ENCODE data around the gene GPR132. TPM values are rescaled to one million over a fixed set of nuclear protein-coding genes. Genes with fewer than 3 reads are reported as not detected.
"Not testable (repeated sequence)": the region's sequence is repeated elsewhere in the genome, so short reads cannot be mapped to it uniquely, and the experiment has no call there.

GPR132 gene
- total RNA-seq, 1 donor from 2014 or later: 24.6 TPM

DNA sequence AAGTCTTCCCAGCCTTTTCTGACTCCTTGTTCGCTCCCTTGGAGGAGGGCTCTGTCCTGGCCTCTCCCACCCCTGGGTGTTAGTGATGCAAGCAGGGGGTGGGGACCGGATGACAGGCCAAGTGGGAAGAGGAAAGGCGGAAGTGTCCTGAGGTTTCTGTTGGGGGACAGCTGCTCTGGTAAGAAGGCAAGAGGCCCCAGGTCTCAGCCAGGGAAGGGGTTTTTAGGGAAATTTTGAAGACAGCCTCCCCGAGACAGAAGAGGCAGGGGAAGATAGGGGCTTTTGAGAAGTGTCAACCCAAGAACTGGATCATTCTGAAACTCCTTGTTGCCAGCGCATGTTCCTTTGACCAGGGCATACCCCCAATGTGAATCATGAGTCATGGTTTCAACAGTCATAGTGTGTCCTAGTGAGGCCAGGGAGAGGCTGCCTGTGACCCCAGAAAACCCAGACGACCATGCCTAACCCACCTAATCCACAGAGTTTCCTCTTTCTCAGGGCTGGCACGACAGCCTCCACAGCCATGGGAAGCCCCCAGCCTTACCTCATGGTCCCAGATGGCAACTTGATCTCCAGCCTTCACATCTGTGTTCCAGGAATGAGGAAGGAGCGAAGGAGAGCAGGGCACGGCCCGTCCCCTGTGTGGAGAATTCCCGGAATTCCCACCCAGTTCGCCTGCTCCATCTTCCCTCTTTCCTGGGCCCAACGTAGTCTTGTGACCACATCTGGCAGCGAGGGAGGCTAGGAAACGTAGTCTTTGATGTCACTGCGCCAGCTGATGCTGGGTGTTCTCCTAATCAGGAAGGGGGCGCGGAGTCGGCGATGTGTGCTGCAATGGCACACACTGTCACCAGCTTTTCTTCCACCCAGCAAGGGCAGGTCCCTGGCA, 4.9 kb upstream of the GPR132 start:
- Mint-ChIP-seq H3K4me1 (ENCODE audit: low read depth) (peaks cover 30% of the 10 kb centered on the region), H3K27ac (peak overlapping the region; percentile 80), H3K27me3 (ENCODE audit: insufficient read depth) (peaks cover 6% of the 10 kb centered on the region), H3K36me3 (ENCODE audit: low read depth) (no peaks in the 10 kb centered on the region), H3K4me3 (peak overlapping the region; percentile 15), H3K9me3 (no peaks in the 10 kb centered on the region)
- no peak for DNase-seq (ENCODE audit: low spot score)
- intact Hi-C loops (cut with micrococcal nuclease): loop anchor here (1.0 kb wide), 2 partner anchors 11 to 231 kb away; partner anchors contain the start of gene BRF1

DNA sequence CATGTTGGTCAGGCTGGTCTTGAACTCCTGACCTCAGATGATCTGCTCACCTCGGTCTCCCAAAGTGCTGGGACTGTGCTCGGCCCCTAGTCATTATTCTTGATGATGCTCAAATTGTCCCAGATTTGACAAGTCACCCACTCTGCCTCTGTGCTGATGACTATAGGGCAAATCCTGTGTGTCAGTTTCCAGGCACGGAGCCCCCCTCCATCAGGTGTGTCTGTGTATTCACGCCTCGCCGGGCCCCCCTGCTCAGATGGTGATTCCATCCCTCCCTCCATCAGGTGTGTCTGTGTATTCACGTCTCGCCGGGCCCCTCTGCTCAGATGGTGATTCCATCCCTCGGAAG, 4.3 kb upstream of the GPR132 start:
- H3K9me3 Mint-ChIP-seq: no peaks in the 10 kb centered on the region
- no peak for DNase-seq (ENCODE audit: low spot score)
- no peaks in the 10 kb centered on the region for H3K36me3 Mint-ChIP-seq (ENCODE audit: low read depth)
- peaks cover 35% of the 10 kb centered on the region for H3K4me1 Mint-ChIP-seq (ENCODE audit: low read depth)
- peak overlapping the region; percentile 15 for H3K4me3 Mint-ChIP-seq
- H3K27me3 Mint-ChIP-seq (ENCODE audit: insufficient read depth): peaks cover 6% of the 10 kb centered on the region
- peak overlapping the region; percentile 80 for H3K27ac Mint-ChIP-seq
- intact Hi-C loops (cut with micrococcal nuclease): no loop called here

DNA sequence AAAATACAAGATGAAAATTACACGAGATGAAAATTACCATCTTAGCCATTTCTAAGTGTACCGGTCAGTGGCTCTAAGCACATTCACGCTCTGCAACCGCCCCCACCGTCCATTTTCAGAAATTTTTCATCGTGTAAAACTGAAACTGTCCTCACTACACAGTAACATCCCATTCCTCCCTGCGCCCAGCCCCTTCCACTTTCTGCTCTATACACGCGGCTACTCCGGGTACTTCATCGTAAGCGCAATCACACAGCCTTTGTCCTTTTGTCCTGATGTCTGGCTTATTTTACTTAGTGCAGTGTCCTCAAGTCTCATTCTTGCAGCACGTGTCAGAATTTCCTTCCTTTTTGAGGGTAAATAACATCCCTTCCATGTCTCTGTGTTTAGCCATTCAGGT, 3.6 kb upstream of the GPR132 start:
- Mint-ChIP-seq H3K27ac (no peak overlapping the region), H3K27me3 (ENCODE audit: insufficient read depth) (peaks cover 5% of the 10 kb centered on the region), H3K9me3 (no peaks in the 10 kb centered on the region), H3K4me1 (ENCODE audit: low read depth) (peaks cover 42% of the 10 kb centered on the region), H3K4me3 (no peak overlapping the region), H3K36me3 (ENCODE audit: low read depth) (no peaks in the 10 kb centered on the region)
- intact Hi-C loops (cut with micrococcal nuclease): no loop called here
- DNase-seq (ENCODE audit: low spot score): no peak

GRCh38 chr14:105067969-105068301, 2.7 kb upstream of the GPR132 start:
- Mint-ChIP-seq H3K4me1 (ENCODE audit: low read depth) (peaks cover 50% of the 10 kb centered on the region), H3K4me3 (no peak overlapping the region), H3K27me3 (ENCODE audit: insufficient read depth) (peaks cover 2% of the 10 kb centered on the region), H3K36me3 (ENCODE audit: low read depth) (no peaks in the 10 kb centered on the region), H3K9me3 (no peaks in the 10 kb centered on the region), H3K27ac (no peak overlapping the region)
- intact Hi-C loops (cut with micrococcal nuclease): no loop called here
- DNase-seq (ENCODE audit: low spot score): no peak

DNA sequence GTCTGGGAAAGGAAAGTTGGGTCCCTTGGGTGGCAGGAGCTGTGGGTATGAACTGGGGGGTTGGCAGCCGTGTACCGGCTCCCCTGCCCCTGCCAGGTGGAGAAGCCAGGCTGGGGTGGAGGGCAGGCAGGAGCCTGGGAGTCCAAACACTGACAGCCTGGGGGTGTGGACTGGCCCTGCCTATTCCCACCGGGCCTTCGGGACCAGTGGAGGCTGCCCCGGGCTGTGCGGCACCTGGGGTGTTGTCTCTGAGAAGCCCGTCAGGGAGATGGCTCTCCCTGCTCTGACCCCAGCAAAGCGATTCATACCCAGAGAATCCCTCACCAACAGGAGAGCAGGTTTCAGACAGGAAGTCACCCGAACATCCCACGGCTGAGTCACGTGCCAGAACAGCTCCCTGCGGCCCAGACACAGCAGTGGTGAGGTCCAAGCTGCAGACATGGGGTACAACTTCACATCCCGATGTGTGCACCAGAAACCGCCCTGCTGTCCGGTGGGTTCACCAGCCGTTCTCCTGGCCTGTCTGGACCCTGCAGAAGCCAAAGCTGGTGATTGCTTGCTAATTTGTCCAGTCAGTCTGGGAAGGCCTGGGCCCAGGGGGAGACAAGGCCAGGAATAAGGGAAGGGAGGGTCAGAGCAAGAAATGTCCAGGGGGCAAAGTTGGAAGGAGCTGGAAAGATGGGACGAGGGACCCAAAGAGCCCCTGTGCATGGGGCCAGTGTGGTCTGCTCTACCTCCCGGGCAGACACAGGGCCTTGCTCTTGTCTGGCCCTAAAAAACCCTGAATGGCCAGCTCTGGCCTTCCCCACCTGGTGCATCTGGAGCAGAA, 2.1 kb upstream of the GPR132 start:
- H3K36me3 Mint-ChIP-seq (ENCODE audit: low read depth): peaks cover 2% of the 10 kb centered on the region
- peak overlapping the region; percentile 72 for H3K27ac Mint-ChIP-seq
- no peaks in the 10 kb centered on the region for H3K27me3 Mint-ChIP-seq (ENCODE audit: insufficient read depth)
- H3K4me1 Mint-ChIP-seq (ENCODE audit: low read depth): peaks cover 56% of the 10 kb centered on the region
- DNase-seq (ENCODE audit: low spot score): peak; percentile 55
- H3K9me3 Mint-ChIP-seq: no peaks in the 10 kb centered on the region
- intact Hi-C loops (cut with micrococcal nuclease): no loop called here
- H3K4me3 Mint-ChIP-seq: peak overlapping the region; percentile 61

GRCh38 chr14:105066240-105067071, 1.2 kb upstream of the GPR132 start:
- H3K36me3 Mint-ChIP-seq (ENCODE audit: low read depth): peaks cover 2% of the 10 kb centered on the region
- H3K27ac Mint-ChIP-seq: peak overlapping the region; percentile 90
- H3K4me1 Mint-ChIP-seq (ENCODE audit: low read depth): peaks cover 63% of the 10 kb centered on the region
- H3K4me3 Mint-ChIP-seq: peak overlapping the region; percentile 89
- H3K27me3 Mint-ChIP-seq (ENCODE audit: insufficient read depth): no peaks in the 10 kb centered on the region
- no peaks in the 10 kb centered on the region for H3K9me3 Mint-ChIP-seq
- intact Hi-C loops (cut with micrococcal nuclease): no loop called here
- no peak for DNase-seq (ENCODE audit: low spot score)

- Mint-ChIP-seq H3K27ac (peak overlapping the region; percentile 90), H3K4me1 (ENCODE audit: low read depth) (peaks cover 62% of the 10 kb centered on the region), H3K36me3 (ENCODE audit: low read depth) (peaks cover 2% of the 10 kb centered on the region), H3K27me3 (ENCODE audit: insufficient read depth) (no peaks in the 10 kb centered on the region), H3K9me3 (no peaks in the 10 kb centered on the region), H3K4me3 (peak overlapping the region; percentile 89)
- intact Hi-C loops (cut with micrococcal nuclease): loop anchor here (1.0 to 2.0 kb wide), 5 partner anchors 19 to 427 kb away; partner anchors contain the start of genes CDCA4 and TEDC1
- DNase-seq (ENCODE audit: low spot score): no peak
These were observed 498 bp downstream of the GPR132 start for GRCh38 chr14:105064721-105065143.

GRCh38 chr14:105064001-105064400, 1.2 kb downstream of the GPR132 start:
- H3K27ac Mint-ChIP-seq: peak overlapping the region; percentile 90
- intact Hi-C loops (cut with micrococcal nuclease): loop anchor here (2.0 kb wide), 1 partner anchor 23 kb away; no protein-coding TSS in a partner anchor
- peaks cover 8% of the 10 kb centered on the region for H3K36me3 Mint-ChIP-seq (ENCODE audit: low read depth)
- H3K9me3 Mint-ChIP-seq: no peaks in the 10 kb centered on the region
- DNase-seq (ENCODE audit: low spot score): no peak
- no peaks in the 10 kb centered on the region for H3K27me3 Mint-ChIP-seq (ENCODE audit: insufficient read depth)
- peaks cover 65% of the 10 kb centered on the region for H3K4me1 Mint-ChIP-seq (ENCODE audit: low read depth)
- peak overlapping the region; percentile 89 for H3K4me3 Mint-ChIP-seq

- DNase-seq (ENCODE audit: low spot score); H3K36me3 Mint-ChIP-seq (ENCODE audit: low read depth); H3K27me3 Mint-ChIP-seq (ENCODE audit: insufficient read depth); intact Hi-C loops (cut with micrococcal nuclease); H3K9me3 Mint-ChIP-seq: not testable (repeated sequence)
- H3K27ac Mint-ChIP-seq: peak overlapping the region; percentile 40
- H3K4me3 Mint-ChIP-seq: peak overlapping the region; percentile 89
- peaks cover 62% of the 10 kb centered on the region for H3K4me1 Mint-ChIP-seq (ENCODE audit: low read depth)
These were observed 1.7 kb downstream of the GPR132 start for GRCh38 chr14:105063506-105063905.

GRCh38 chr14:105063056-105063455, 2.2 kb downstream of the GPR132 start:
- intact Hi-C loops (cut with micrococcal nuclease): no loop called here
- no peaks in the 10 kb centered on the region for H3K9me3 Mint-ChIP-seq
- H3K4me1 Mint-ChIP-seq (ENCODE audit: low read depth): peaks cover 62% of the 10 kb centered on the region
- peak overlapping the region; percentile 89 for H3K4me3 Mint-ChIP-seq
- H3K27me3 Mint-ChIP-seq (ENCODE audit: insufficient read depth): no peaks in the 10 kb centered on the region
- DNase-seq (ENCODE audit: low spot score): no peak
- H3K27ac Mint-ChIP-seq: peak overlapping the region; percentile 96
- H3K36me3 Mint-ChIP-seq (ENCODE audit: low read depth): peaks cover 8% of the 10 kb centered on the region

GRCh38 chr14:105062048-105062433, 3.2 kb downstream of the GPR132 start:
- Mint-ChIP-seq H3K36me3 (ENCODE audit: low read depth) (peaks cover 8% of the 10 kb centered on the region), H3K4me1 (ENCODE audit: low read depth) (peaks cover 55% of the 10 kb centered on the region), H3K27me3 (ENCODE audit: insufficient read depth) (no peaks in the 10 kb centered on the region), H3K4me3 (peak overlapping the region; percentile 80), H3K27ac (peak overlapping the region; percentile 96), H3K9me3 (no peaks in the 10 kb centered on the region)
- intact Hi-C loops (cut with micrococcal nuclease): no loop called here
- DNase-seq (ENCODE audit: low spot score): no peak

DNA sequence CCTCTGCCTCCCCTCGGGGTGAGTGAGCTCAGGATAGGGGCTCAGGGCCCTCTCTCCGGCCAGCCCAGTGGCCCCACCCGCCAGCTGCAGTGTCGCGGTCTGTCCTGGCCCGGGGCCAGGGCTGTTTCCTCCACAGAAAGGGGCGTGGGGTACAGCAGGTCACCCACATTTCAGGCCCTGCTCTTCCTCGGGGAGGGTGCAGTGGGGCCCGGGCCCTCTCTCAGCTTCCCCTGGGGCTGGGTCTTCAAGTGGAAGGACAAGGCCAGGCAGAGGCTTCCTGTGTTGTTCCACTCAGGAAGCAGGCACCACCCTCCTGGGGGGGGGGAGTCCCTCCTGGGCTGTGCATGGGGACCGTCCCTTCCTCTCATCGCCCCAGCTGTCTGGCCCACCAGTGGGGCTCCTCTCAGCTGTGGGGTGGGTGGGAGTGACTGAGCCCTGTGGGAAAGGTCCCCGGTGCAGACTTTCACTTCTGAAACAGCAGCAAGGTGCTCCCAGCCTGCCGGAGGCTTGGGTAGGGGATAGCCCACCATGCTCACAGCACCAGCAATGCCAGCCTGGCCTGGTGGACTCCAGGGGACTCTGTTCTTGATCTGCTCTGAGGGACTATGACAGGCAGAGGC, 3.7 kb downstream of the GPR132 start:
- H3K27me3 Mint-ChIP-seq (ENCODE audit: insufficient read depth): no peaks in the 10 kb centered on the region
- peaks cover 8% of the 10 kb centered on the region for H3K36me3 Mint-ChIP-seq (ENCODE audit: low read depth)
- peak overlapping the region; percentile 96 for H3K27ac Mint-ChIP-seq
- H3K9me3 Mint-ChIP-seq: no peaks in the 10 kb centered on the region
- peaks cover 53% of the 10 kb centered on the region for H3K4me1 Mint-ChIP-seq (ENCODE audit: low read depth)
- peak overlapping the region; percentile 80 for H3K4me3 Mint-ChIP-seq
- intact Hi-C loops (cut with micrococcal nuclease): no loop called here
- peak; percentile 39 for DNase-seq (ENCODE audit: low spot score)

Data from activated T-helper 1 cell treated with anti-CD3 and anti-CD28 coated beads, Interleukin-12 subunit alpha, Interleukin-12 subunit beta, Interleukin-2, Interleukin-4 antibody, amounts not matched to agents 30 ng/mL and 10 ng/mL and 1 ng/mL, durations not matched to agents 14 hours and 24 hours and 36 hours (primary cell).